Measurements from ENCODE around the gene WRNIP1. TPM values are rescaled to one million over a fixed set of nuclear protein-coding genes. Genes with fewer than 3 reads are reported as not detected.

WRNIP1 gene
- total RNA-seq, 1 donor from 2014 or later, result 50.1 TPM

DNA sequence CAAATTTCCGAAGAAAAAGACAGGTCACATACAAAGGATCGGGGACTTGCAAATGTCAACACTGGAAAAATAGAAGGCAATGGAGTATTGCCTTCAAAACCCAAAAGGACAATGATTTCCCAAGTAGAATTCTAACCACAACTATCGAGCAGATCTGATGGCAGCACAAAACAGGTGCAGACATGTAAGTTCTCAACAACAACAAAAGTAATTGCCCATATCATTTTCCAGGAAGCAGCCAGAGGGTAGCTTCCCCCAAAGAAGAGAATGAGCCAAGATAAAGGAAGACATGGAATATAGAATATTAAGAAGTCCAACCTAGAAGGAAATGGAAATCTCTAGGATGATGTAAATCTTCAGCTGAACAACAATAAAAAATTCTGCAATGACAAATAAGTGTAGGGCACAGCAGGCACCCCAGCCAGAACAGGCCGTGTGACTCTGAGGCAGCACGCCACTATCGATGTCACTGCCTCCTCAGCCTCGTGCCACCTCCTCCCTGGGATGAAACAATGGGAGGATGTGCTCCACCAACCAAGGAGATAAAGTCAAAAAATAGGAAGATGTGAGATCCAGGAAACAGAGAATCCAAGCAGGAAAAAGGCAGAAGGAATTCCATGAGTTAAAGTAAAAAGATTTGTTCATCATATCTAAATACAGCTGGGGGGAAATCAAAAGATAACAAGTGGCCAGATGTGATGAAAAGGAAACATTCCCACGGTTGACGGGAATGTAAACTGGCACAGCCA, 42.3 kb downstream of the WRNIP1 start:
- intact Hi-C loops (cut with DNase I), result no loop called here
- no peaks in the 10 kb centered on the region for H3K27me3 ChIP-seq
- DNase-seq (ENCODE audit: extremely low spot score in 2 of 2), result no peak
- H3K9me3 ChIP-seq, result no peaks in the 10 kb centered on the region
- H3K4me1 ChIP-seq, result peaks cover 10% of the 10 kb centered on the region
- peak overlapping the region; percentile 15 for H3K27ac ChIP-seq
- no peak overlapping the region for H3K4me3 ChIP-seq
- H3K36me3 ChIP-seq, result no peaks in the 10 kb centered on the region
- TF ChIP-seq POLR2A (IDR thresholded peaks at IDR 0.05) (no peak), POLR2AphosphoS5 (IDR thresholded peaks at IDR 0.05; ENCODE audit: insufficient read depth in 1 of 2, low read depth in 1 of 2) (peak in 1 of 2 donors; percentile 79)
- TF ChIP-seq, protein P1, sequence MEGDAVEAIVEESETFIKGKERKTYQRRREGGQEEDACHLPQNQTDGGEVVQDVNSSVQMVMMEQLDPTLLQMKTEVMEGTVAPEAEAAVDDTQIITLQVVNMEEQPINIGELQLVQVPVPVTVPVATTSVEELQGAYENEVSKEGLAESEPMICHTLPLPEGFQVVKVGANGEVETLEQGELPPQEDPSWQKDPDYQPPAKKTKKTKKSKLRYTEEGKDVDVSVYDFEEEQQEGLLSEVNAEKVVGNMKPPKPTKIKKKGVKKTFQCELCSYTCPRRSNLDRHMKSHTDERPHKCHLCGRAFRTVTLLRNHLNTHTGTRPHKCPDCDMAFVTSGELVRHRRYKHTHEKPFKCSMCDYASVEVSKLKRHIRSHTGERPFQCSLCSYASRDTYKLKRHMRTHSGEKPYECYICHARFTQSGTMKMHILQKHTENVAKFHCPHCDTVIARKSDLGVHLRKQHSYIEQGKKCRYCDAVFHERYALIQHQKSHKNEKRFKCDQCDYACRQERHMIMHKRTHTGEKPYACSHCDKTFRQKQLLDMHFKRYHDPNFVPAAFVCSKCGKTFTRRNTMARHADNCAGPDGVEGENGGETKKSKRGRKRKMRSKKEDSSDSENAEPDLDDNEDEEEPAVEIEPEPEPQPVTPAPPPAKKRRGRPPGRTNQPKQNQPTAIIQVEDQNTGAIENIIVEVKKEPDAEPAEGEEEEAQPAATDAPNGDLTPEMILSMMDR (IDR thresholded peaks at IDR 0.05), result no peak

DNA sequence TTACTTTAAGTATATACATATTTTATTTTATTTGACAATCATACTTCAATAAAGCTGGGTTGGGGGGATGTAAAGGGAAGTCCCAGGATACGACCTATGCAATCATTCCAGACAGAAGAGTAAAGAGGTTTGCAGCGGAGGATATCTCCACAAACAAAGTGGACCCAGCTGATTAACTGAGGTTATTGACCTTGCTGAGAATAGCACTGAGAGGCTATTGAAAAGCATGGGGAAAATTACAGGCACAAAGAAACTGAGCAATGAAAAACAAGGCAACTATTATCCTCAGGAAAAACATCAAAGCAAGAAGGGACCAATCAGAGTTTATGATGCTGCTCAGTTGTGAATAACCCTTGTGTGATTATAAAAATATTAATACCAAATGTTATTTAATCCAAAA, 43.8 kb downstream of the WRNIP1 start:
- TF ChIP-seq, protein P1 (IDR thresholded peaks at IDR 0.05), result no peak
- no peak for TF ChIP-seq POLR2AphosphoS5 (IDR thresholded peaks at IDR 0.05; ENCODE audit: insufficient read depth in 1 of 2, low read depth in 1 of 2)
- no peak for TF ChIP-seq POLR2A (IDR thresholded peaks at IDR 0.05)
- Histone ChIP-seq H3K27ac (no peak overlapping the region), H3K4me1 (peaks cover 10% of the 10 kb centered on the region)

DNA sequence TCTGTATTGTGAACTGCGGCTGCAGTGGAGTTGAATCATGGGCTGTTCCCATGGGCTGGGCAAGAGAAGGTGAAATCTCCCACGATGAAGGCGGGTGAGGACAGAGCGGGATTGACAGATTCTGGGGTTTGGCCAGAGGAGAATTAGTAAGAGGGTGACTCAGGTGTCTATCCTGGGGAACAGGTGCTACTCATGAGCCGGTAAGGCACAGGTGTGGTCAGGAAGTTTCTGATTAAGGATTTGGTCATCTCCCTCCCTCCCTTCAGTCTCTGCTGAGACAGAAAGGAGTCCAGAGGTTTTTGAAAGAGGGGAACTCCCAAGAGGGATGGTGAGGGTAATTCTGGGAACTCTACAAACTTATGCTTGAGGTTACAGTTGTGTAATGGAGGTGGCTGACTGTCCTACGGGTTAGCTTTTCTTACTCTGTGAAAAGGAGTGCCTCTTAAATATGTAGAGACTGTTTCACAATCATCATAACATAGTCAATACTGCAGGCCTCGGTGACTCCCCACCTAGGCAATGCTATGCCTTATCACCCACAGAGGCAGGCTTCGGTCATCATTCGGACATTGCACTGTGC, 45.0 kb downstream of the WRNIP1 start:
- Histone ChIP-seq H3K4me1 (peaks cover 10% of the 10 kb centered on the region), H3K27ac (no peak overlapping the region), H3K9me3 (no peaks in the 10 kb centered on the region), H3K4me3 (no peak overlapping the region), H3K36me3 (no peaks in the 10 kb centered on the region), H3K27me3 (no peaks in the 10 kb centered on the region)
- intact Hi-C loops (cut with DNase I), result no loop called here
- DNase-seq (ENCODE audit: extremely low spot score in 2 of 2), result no peak
- TF ChIP-seq POLR2A (IDR thresholded peaks at IDR 0.05) (no peak), POLR2AphosphoS5 (IDR thresholded peaks at IDR 0.05; ENCODE audit: insufficient read depth in 1 of 2, low read depth in 1 of 2) (peak in 1 of 2 donors; percentile 67)

More for the DNA sequence above, 43.8 kb downstream of the WRNIP1 start:
- no peak overlapping the region for H3K4me3 ChIP-seq
- no peak for DNase-seq (ENCODE audit: extremely low spot score in 2 of 2)
- no peaks in the 10 kb centered on the region for H3K36me3 ChIP-seq
- H3K27me3 ChIP-seq, result no peaks in the 10 kb centered on the region
- intact Hi-C loops (cut with DNase I), result no loop called here
- H3K9me3 ChIP-seq, result no peaks in the 10 kb centered on the region

DNA sequence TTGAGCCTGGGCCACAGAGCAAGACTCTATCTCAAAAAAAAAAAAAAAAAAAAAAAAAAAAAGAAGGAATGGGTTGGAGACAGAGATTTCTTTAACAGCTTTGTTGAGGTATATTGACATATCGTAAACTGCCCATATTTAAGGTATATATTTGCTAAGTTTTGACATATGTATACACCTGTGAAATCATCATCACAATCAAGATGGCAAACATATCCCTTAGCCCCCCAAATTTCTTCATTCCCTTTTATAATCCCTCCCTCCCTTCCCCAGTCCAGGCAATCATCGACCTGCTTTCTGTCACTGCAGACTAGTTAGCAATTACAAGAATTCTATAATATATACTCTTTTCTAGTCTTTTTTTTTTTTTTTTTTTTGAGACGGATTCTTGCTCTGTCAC, 47.5 kb downstream of the WRNIP1 start:
- no peak for DNase-seq (ENCODE audit: extremely low spot score in 2 of 2)
- intact Hi-C loops (cut with DNase I), result no loop called here
- no peak overlapping the region for H3K4me3 ChIP-seq

DNA sequence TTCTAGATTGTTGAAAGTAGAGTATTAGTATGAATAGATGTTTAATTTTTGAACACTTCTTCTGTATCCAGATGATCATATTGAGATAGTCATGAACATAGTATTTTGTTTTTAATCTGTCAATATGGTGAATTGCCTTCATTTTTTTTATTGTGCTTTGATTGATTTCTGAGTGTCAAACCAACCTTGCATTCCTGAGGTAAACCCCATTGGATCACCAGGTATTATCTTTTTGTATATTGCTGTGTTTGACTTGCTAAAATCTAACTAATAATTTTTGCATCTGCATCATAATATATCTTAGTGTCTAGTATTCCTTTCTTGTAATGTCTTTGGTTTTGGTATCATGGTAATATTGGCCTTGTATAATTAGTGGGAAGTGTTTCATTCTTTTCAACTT, 51.0 kb downstream of the WRNIP1 start:
- no peak overlapping the region for H3K27ac ChIP-seq
- H3K27me3 ChIP-seq, result no peaks in the 10 kb centered on the region
- peaks cover 26% of the 10 kb centered on the region for H3K4me1 ChIP-seq
- TF ChIP-seq POLR2AphosphoS5 (IDR thresholded peaks at IDR 0.05; ENCODE audit: insufficient read depth in 1 of 2, low read depth in 1 of 2), result no peak
- TF ChIP-seq, protein P1 (IDR thresholded peaks at IDR 0.05), result no peak
- TF ChIP-seq POLR2A (IDR thresholded peaks at IDR 0.05), result no peak
- peaks cover 10% of the 10 kb centered on the region for H3K9me3 ChIP-seq
- intact Hi-C loops (cut with DNase I), result no loop called here
- no peak for DNase-seq (ENCODE audit: extremely low spot score in 2 of 2)
- H3K4me3 ChIP-seq, result no peak overlapping the region
- no peaks in the 10 kb centered on the region for H3K36me3 ChIP-seq

More for the DNA sequence above, 47.5 kb downstream of the WRNIP1 start:
- H3K9me3 ChIP-seq, result peaks cover 10% of the 10 kb centered on the region
- H3K4me1 ChIP-seq, result peaks cover 11% of the 10 kb centered on the region
- no peaks in the 10 kb centered on the region for H3K36me3 ChIP-seq
- H3K27me3 ChIP-seq, result no peaks in the 10 kb centered on the region
- no peak overlapping the region for H3K27ac ChIP-seq
- no peak for TF ChIP-seq POLR2A (IDR thresholded peaks at IDR 0.05)
- TF ChIP-seq, protein P1 (IDR thresholded peaks at IDR 0.05), result no peak
- TF ChIP-seq POLR2AphosphoS5 (IDR thresholded peaks at IDR 0.05; ENCODE audit: insufficient read depth in 1 of 2, low read depth in 1 of 2), result no peak
